Renal pelvis (tissue), 4 donors: Measurements from ENCODE around the gene GYG2. TPM values are rescaled to one million over a fixed set of nuclear protein-coding genes. Genes with fewer than 3 reads are reported as not detected.
"Not testable (repeated sequence)": the region's sequence is repeated elsewhere in the genome, so short reads cannot be mapped to it uniquely, and the experiment has no call there.

Experiments
- DNase-seq: peaks from one replicate; pipeline ENCODE4 v3.0.0-alpha.2; 2013
- polyA plus RNA-seq, 3 donors: library from polyadenylated mRNA; unstranded; fragments of 120-200 nt; gene quantifications; one replicate each; pipeline ENCODE4 v1.2.1, GENCODE V29; 2013; ENCODE audit not compliant: insufficient read length in 3 of 3

The GYG2 gene
- polyA plus RNA-seq, 3 donors: 16.4 to 21.5 (median 17.6) TPM

GRCh38 chrX:2863646-2864045 is 34.9 kb downstream of the GYG2 start:
- no peak for DNase-seq

- peak; percentile 33 for DNase-seq
These were observed 38.5 kb downstream of the GYG2 start for GRCh38 chrX:2867206-2867605.

GRCh38 chrX:2870650-2871049 is 41.9 kb downstream of the GYG2 start:
- no peak for DNase-seq

GRCh38 chrX:2871831-2872230 is 43.1 kb downstream of the GYG2 start:
- no peak for DNase-seq

GRCh38 chrX:2872671-2873277 is 44.0 kb downstream of the GYG2 start:
- DNase-seq: no peak

- no peak for DNase-seq
These were observed 45.7 kb downstream of the GYG2 start for GRCh38 chrX:2874222-2875135.

GRCh38 chrX:2875136-2875481 is 46.4 kb downstream of the GYG2 start:
- no peak for DNase-seq

GRCh38 chrX:2875798-2876399 is 47.2 kb downstream of the GYG2 start:
- DNase-seq: no peak

GRCh38 chrX:2878563-2878962 is 49.8 kb downstream of the GYG2 start:
- DNase-seq: no peak

GRCh38 chrX:2879670-2880069 is 50.9 kb downstream of the GYG2 start:
- DNase-seq: no peak

- no peak for DNase-seq
These were observed 55.0 kb downstream of the GYG2 start for GRCh38 chrX:2883770-2884169.

- no peak for DNase-seq
These were observed 59.6 kb downstream of the GYG2 start for GRCh38 chrX:2888309-2888708.

GRCh38 chrX:2889045-2889605 is 60.4 kb downstream of the GYG2 start:
- no peak for DNase-seq

- peak; percentile 31 for DNase-seq
These were observed 61.2 kb downstream of the GYG2 start for GRCh38 chrX:2889706-2890490.

- not testable (repeated sequence) for DNase-seq
These were observed 62.1 kb downstream of the GYG2 start for GRCh38 chrX:2890536-2891460.

GRCh38 chrX:2892816-2893215 is 64.1 kb downstream of the GYG2 start:
- no peak for DNase-seq

- DNase-seq: peak; percentile 35
These were observed 66.2 kb downstream of the GYG2 start for GRCh38 chrX:2894885-2895292.

- no peak for DNase-seq
These were observed 68.6 kb downstream of the GYG2 start for GRCh38 chrX:2897311-2897689.

- peak; percentile 62 for DNase-seq
These were observed 69.2 kb downstream of the GYG2 start for GRCh38 chrX:2897690-2898623.
